Panc1 (cell line): ENCODE measurements around the gene INPP5F.

ENCODE experiments used
- POLR2AphosphoS5 ChIP-seq: IDR thresholded peaks from 2 replicates; pipeline ENCODE4 v1.6.1; 2012; ENCODE audit warnings: mild to moderate bottlenecking, low read depth, low read length, moderate library complexity
- SIN3A ChIP-seq: IDR thresholded peaks from 2 replicates; pipeline ENCODE4 v1.6.1; 2012; ENCODE audit warnings: low read depth, mild to moderate bottlenecking, low read length, moderate library complexity, borderline replicate concordance; ENCODE audit not compliant: insufficient read depth
- TF ChIP-seq, protein P1 (sequence below): fragments of 450-650 bp; IDR thresholded peaks from 2 replicates; pipeline ENCODE4 v1.5.1; 2017; ENCODE audit warnings: mild to moderate bottlenecking
- TF ChIP-seq, protein P2 (sequence below), 2 experiments: IDR thresholded peaks; 2 replicates each; pipeline ENCODE4 v1.6.1; 2011 to 2012; ENCODE audit warnings: low read depth in 2 of 2, control low read depth in 1 of 2, low read length in 1 of 2, mild to moderate bottlenecking in 1 of 2, moderate library complexity in 1 of 2; ENCODE audit not compliant: insufficient read depth in 1 of 2

DNA sequence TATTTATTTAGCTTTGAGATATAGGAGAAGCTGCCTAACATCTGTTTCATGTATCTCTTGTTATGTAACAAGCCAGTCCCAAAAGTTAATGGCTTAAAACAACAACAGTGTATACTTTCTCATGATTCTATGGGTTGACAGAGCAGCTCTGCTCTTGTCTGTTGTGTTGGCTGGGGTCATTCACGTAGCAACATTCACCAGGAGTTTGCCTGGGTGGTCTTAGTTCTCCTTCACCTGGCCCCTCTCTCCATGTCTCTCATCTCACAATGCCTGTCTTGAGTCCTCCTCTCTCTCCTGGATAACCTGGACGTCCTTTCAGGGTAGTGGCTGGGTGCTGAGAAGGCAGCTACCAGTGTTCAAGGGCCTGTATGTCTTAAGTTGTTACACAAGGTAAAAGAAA lies 27.5 kb downstream of the INPP5F start:
- TF ChIP-seq, protein P1, sequence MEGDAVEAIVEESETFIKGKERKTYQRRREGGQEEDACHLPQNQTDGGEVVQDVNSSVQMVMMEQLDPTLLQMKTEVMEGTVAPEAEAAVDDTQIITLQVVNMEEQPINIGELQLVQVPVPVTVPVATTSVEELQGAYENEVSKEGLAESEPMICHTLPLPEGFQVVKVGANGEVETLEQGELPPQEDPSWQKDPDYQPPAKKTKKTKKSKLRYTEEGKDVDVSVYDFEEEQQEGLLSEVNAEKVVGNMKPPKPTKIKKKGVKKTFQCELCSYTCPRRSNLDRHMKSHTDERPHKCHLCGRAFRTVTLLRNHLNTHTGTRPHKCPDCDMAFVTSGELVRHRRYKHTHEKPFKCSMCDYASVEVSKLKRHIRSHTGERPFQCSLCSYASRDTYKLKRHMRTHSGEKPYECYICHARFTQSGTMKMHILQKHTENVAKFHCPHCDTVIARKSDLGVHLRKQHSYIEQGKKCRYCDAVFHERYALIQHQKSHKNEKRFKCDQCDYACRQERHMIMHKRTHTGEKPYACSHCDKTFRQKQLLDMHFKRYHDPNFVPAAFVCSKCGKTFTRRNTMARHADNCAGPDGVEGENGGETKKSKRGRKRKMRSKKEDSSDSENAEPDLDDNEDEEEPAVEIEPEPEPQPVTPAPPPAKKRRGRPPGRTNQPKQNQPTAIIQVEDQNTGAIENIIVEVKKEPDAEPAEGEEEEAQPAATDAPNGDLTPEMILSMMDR, result no peak
- TF ChIP-seq POLR2AphosphoS5 (no peak), SIN3A (no peak)
- TF ChIP-seq, protein P2, sequence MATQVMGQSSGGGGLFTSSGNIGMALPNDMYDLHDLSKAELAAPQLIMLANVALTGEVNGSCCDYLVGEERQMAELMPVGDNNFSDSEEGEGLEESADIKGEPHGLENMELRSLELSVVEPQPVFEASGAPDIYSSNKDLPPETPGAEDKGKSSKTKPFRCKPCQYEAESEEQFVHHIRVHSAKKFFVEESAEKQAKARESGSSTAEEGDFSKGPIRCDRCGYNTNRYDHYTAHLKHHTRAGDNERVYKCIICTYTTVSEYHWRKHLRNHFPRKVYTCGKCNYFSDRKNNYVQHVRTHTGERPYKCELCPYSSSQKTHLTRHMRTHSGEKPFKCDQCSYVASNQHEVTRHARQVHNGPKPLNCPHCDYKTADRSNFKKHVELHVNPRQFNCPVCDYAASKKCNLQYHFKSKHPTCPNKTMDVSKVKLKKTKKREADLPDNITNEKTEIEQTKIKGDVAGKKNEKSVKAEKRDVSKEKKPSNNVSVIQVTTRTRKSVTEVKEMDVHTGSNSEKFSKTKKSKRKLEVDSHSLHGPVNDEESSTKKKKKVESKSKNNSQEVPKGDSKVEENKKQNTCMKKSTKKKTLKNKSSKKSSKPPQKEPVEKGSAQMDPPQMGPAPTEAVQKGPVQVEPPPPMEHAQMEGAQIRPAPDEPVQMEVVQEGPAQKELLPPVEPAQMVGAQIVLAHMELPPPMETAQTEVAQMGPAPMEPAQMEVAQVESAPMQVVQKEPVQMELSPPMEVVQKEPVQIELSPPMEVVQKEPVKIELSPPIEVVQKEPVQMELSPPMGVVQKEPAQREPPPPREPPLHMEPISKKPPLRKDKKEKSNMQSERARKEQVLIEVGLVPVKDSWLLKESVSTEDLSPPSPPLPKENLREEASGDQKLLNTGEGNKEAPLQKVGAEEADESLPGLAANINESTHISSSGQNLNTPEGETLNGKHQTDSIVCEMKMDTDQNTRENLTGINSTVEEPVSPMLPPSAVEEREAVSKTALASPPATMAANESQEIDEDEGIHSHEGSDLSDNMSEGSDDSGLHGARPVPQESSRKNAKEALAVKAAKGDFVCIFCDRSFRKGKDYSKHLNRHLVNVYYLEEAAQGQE (IDR thresholded peaks at IDR 0.05; ENCODE audit: insufficient read depth in 1 of 2, low read depth in 2 of 2, low read length in 1 of 2), result no peak
